ENCODE results near the gene IARS2.

IARS2 gene

GRCh38 chr1:220127076-220127475, 33.1 kb downstream of the IARS2 start:
- no peak for TF ChIP-seq FOXP2 (optimal IDR thresholded peaks at IDR 0.05; ENCODE audit: borderline replicate concordance, extremely low read depth, extremely low read length, insufficient read depth)
- no peak for TF ChIP-seq TAF1 (IDR thresholded peaks at IDR 0.05; ENCODE audit: borderline replicate concordance, insufficient read depth, low read length)
- TF ChIP-seq, protein P1, sequence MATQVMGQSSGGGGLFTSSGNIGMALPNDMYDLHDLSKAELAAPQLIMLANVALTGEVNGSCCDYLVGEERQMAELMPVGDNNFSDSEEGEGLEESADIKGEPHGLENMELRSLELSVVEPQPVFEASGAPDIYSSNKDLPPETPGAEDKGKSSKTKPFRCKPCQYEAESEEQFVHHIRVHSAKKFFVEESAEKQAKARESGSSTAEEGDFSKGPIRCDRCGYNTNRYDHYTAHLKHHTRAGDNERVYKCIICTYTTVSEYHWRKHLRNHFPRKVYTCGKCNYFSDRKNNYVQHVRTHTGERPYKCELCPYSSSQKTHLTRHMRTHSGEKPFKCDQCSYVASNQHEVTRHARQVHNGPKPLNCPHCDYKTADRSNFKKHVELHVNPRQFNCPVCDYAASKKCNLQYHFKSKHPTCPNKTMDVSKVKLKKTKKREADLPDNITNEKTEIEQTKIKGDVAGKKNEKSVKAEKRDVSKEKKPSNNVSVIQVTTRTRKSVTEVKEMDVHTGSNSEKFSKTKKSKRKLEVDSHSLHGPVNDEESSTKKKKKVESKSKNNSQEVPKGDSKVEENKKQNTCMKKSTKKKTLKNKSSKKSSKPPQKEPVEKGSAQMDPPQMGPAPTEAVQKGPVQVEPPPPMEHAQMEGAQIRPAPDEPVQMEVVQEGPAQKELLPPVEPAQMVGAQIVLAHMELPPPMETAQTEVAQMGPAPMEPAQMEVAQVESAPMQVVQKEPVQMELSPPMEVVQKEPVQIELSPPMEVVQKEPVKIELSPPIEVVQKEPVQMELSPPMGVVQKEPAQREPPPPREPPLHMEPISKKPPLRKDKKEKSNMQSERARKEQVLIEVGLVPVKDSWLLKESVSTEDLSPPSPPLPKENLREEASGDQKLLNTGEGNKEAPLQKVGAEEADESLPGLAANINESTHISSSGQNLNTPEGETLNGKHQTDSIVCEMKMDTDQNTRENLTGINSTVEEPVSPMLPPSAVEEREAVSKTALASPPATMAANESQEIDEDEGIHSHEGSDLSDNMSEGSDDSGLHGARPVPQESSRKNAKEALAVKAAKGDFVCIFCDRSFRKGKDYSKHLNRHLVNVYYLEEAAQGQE (IDR thresholded peaks at IDR 0.05; ENCODE audit: insufficient read depth in 1 of 2, low read depth in 2 of 2, low read length in 2 of 2): no peak
- TF ChIP-seq SIN3A (IDR thresholded peaks at IDR 0.05; ENCODE audit: borderline replicate concordance, insufficient read depth, low read length): no peak
- no peak for TF ChIP-seq POLR2AphosphoS5 (IDR thresholded peaks at IDR 0.05; ENCODE audit: low read depth, low read length)

DNA sequence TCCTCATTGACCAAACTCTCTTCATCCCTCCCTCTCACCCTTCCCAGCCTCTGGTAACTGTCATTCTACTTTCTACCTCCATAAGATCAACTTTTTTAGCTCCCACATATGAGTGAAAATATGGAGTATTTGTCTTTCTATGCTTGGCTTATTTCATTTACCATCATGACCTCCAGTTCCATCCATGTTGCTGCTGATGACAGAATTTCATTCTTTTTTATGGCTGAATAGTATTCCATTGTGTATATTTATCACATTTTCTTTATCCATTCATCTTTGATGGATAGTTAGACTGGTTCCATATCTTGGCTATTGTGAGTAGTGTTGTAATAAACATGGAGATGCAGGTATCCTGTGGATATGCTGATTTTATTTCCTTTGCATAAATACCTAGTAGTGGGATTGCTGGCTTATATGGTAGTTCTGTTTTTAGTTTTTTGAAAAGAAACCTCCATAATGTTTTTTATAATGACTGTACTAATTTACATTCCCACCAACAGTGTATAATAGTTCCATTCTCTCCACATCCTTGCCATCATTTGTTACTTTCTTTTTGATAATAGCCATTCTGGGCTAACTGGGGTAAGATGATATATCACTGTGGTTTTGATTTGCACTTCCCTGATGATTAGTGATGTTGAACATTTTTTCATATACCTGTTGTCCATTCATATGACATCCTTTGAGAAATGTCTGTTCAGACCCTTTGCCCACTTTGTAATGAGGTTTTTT, 35.7 kb downstream of the IARS2 start:
- TF ChIP-seq FOXP2 (optimal IDR thresholded peaks at IDR 0.05; ENCODE audit: borderline replicate concordance, extremely low read depth, extremely low read length, insufficient read depth) (no peak), SIN3A (IDR thresholded peaks at IDR 0.05; ENCODE audit: borderline replicate concordance, insufficient read depth, low read length) (no peak), POLR2AphosphoS5 (IDR thresholded peaks at IDR 0.05; ENCODE audit: low read depth, low read length) (no peak), TAF1 (IDR thresholded peaks at IDR 0.05; ENCODE audit: borderline replicate concordance, insufficient read depth, low read length) (no peak)

DNA sequence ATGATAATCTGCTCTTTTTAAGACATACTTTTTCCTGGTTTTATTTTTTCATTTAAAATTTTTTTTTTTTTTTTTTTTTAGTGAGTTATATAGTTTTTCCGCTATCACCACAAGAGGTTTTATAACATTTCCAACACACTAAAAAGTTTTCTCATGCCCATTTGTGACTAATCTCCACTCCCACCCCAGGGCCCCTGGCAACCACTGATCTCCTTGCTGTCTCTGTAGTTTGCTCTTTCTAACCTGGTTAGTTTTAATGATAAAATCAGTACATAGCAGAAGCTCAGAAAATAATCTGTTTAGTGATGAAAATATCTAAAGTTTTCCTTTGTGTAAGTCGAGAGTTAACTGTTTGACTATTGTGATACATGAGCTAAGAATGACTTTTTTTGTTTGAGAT, 41.8 kb downstream of the IARS2 start:
- TF ChIP-seq TAF1 (IDR thresholded peaks at IDR 0.05; ENCODE audit: borderline replicate concordance, insufficient read depth, low read length) (no peak), SIN3A (IDR thresholded peaks at IDR 0.05; ENCODE audit: borderline replicate concordance, insufficient read depth, low read length) (no peak), FOXP2 (optimal IDR thresholded peaks at IDR 0.05; ENCODE audit: borderline replicate concordance, extremely low read depth, extremely low read length, insufficient read depth) (no peak), POLR2AphosphoS5 (IDR thresholded peaks at IDR 0.05; ENCODE audit: low read depth, low read length) (no peak)
- TF ChIP-seq, protein P1 (IDR thresholded peaks at IDR 0.05; ENCODE audit: insufficient read depth in 1 of 2, low read depth in 2 of 2, low read length in 2 of 2): no peak

DNA sequence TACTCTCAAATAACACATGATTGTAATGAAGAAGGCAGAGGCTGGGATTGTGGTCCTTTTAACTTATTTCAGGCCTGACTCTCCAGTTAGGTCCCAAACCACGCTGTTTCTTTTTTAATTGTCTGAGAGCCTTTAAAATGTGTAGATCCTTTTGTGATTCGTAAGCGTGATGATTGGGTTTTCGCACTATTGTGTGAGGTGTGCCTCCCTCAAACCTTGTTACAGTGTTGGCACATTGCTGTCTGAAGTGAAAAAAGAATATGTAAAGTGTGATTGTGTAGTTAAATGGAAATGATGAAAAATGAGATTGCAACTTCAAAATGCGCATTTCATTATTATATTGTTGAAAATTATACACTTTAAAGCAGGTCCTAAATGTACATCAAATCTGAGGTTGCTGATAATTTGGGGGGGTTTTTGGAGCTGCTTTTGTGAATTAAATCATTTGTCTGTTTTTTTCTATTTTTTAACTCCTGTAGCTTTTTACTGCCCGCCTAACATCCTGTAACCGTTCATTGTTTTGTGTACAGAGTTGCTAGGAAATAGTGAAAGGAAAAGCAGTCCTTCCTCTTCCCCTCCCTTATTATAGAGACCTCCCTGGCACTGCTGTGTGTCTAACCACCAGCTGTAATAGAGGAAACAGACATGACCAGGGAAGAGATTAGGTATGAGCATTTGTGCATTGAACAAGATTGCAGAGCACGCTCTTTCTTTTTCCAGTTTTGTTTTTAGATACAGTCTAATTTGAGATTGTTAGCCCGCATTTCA, 43.3 kb downstream of the IARS2 start:
- TF ChIP-seq TAF1 (IDR thresholded peaks at IDR 0.05; ENCODE audit: borderline replicate concordance, insufficient read depth, low read length) (no peak), FOXP2 (optimal IDR thresholded peaks at IDR 0.05; ENCODE audit: borderline replicate concordance, extremely low read depth, extremely low read length, insufficient read depth) (no peak), SIN3A (IDR thresholded peaks at IDR 0.05; ENCODE audit: borderline replicate concordance, insufficient read depth, low read length) (no peak), POLR2AphosphoS5 (IDR thresholded peaks at IDR 0.05; ENCODE audit: low read depth, low read length) (no peak)
- TF ChIP-seq, protein P1 (IDR thresholded peaks at IDR 0.05; ENCODE audit: insufficient read depth in 1 of 2, low read depth in 2 of 2, low read length in 2 of 2): no peak

- TF ChIP-seq FOXP2 (optimal IDR thresholded peaks at IDR 0.05; ENCODE audit: borderline replicate concordance, extremely low read depth, extremely low read length, insufficient read depth): no peak
- TF ChIP-seq TAF1 (IDR thresholded peaks at IDR 0.05; ENCODE audit: borderline replicate concordance, insufficient read depth, low read length): no peak
- TF ChIP-seq, protein P1 (IDR thresholded peaks at IDR 0.05; ENCODE audit: insufficient read depth in 1 of 2, low read depth in 2 of 2, low read length in 2 of 2): no peak
- TF ChIP-seq POLR2AphosphoS5 (IDR thresholded peaks at IDR 0.05; ENCODE audit: low read depth, low read length): no peak
- TF ChIP-seq SIN3A (IDR thresholded peaks at IDR 0.05; ENCODE audit: borderline replicate concordance, insufficient read depth, low read length): no peak
These were observed 46.0 kb downstream of the IARS2 start for GRCh38 chr1:220139966-220140365.
